NCI-H510A (cell line): ENCODE results near the gene LRRC36.

Experiments used
- DNase-seq: peaks from one replicate; lab custom pipeline; 2025; lab: John Stamatoyannopoulos, UW

Gene LRRC36

GRCh38 chr16:67294171-67294757 is 32.4 kb upstream of the LRRC36 start:
- no peak for DNase-seq

- DNase-seq = no peak
Measured at GRCh38 chr16:67294938-67295361, 31.7 kb upstream of the LRRC36 start.

- no peak for DNase-seq
Measured at GRCh38 chr16:67296420-67296819, 30.2 kb upstream of the LRRC36 start.

- no peak for DNase-seq
Measured at GRCh38 chr16:67298277-67298676, 28.3 kb upstream of the LRRC36 start.

DNA sequence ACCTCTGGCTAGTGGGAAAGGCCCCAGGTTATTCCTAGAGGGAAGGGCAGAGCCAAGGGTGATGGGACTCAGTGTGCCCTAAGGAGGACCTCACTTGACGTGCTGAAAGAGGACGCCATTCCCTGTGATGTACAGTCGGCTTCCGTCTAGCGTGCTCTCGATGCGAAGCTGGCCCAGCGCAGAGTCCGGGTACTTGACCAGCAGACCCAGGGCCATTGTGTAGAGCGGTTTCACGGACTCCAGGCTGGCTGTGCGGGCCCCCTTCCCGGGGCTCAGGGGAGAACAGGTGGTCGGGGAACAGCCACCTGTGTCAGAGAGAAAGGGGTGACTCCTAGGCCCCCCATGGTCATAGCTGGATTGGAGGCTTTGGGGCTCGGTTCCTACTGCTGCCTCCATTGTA is 27.3 kb upstream of the LRRC36 start:
- DNase-seq = no peak

DNA sequence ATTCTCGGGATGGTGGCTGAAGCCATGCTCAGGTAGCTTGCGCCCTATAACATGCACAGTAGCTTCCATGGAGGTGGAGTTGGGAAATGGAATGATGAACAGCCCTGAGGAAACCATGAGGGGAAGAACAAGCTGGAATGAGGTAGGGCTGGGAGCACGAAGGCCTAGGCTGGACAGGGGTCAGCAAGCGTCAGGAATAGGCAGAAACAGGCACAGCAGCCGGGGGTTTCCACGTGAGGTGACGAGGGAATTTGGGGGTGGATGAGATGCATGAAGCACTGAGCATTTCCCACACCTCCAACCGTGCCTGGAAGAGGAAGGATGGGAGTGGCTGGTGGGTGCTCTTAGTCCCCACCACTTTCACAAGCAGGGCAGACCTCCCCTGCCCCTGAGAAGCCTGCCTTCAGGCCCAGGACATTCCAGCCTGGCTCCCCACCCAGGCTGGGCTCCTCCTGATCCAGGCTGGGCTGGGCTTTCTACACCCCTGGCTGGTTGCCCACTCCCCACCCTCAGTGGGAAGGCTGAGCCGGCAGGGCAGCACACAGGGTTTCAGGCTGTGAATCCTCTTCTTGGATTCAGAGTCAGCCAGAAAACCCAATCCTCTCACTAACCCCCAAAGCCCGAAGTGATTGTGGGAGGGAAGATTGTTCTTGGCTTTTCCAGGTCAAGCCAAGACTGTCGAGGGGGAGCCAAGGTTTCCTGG is 25.4 kb upstream of the LRRC36 start:
- no peak for DNase-seq

- DNase-seq = no peak
Measured at GRCh38 chr16:67302076-67302475, 24.5 kb upstream of the LRRC36 start.

GRCh38 chr16:67302970-67303369 is 23.6 kb upstream of the LRRC36 start:
- peak; percentile 31 for DNase-seq

DNA sequence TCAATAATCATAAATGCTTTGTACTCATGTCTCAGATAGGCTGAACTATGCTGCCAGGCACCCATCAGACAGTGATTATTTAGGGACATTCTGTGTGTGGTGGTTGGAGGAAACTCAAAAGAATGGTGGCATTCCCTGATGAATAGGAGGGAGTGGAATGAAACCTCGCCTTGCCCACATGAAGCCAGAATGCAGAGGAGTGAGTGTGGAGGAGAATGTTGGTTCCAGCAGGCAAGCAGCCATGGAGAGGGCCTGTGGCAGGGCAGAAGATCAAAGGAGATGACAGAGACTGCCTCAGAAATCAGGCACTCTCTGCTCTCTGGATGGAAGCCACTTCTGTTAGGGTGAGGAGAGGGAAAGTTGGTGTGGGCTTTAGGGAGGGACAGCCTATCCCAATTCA is 22.6 kb upstream of the LRRC36 start:
- DNase-seq = no peak

GRCh38 chr16:67305216-67306071 is 21.2 kb upstream of the LRRC36 start:
- no peak for DNase-seq

DNA sequence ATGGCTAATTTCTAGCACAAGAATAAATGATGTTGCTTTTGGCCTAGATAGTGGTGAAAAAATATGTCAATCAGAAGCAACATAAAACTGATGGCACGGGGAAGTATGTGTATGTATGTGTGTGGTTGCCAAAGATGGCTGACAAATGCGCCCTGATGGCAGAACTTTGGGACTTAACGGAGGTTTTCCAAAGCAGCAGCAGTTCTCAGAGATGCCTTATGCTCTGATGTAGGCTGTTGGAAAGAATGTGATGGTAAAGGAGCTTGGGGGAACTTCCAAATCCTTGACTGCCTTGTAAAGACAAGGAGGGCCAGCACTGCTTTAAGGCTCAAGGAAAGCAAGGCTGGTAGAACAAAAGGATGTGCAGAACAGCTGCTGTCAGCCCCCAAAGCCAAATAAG is 16.1 kb upstream of the LRRC36 start:
- DNase-seq = no peak

DNA sequence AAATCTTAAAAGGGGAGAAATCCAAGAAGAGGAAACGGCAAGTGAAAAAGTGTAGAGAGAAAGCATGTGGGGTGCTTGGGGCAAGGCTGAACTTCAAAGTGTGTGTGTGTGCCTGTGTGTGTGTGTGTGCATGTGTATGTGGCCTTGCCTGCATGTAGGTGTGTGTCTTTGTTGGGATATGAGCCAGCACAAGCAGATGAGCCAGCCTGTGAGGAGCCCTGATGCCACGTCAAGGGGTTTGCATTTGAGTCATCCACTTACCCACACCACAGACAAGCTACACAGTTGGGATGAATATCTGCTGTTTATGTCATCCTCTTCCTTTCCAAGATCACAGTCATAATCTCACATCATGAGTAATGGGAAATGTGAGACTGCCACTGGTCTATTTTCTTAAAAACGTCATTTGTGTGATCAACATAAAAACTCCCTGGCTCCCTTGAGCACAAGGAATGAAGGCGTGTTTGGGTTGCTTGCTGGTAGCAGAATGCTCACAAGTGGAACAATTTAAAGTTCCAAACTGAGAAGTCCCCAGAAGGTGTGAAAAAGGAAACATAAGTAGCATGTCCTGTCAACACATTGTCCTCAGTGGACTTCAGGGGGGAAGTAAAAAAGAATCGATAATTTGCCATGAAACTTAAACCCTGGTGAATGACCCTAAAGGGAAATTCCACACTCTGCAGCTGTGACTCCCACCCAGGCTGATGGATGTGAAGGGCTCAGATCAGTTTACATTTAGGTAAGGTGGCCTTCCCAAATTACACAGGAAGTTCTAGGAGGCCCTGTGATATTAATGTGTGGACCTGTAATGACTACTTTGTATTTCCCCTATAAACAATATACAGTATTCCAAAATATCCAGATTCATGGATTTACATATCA is 14.8 kb upstream of the LRRC36 start:
- DNase-seq = no peak

GRCh38 chr16:67312719-67313118 is 13.9 kb upstream of the LRRC36 start:
- DNase-seq = no peak

GRCh38 chr16:67317853-67318252 is 8.8 kb upstream of the LRRC36 start:
- DNase-seq = no peak

DNA sequence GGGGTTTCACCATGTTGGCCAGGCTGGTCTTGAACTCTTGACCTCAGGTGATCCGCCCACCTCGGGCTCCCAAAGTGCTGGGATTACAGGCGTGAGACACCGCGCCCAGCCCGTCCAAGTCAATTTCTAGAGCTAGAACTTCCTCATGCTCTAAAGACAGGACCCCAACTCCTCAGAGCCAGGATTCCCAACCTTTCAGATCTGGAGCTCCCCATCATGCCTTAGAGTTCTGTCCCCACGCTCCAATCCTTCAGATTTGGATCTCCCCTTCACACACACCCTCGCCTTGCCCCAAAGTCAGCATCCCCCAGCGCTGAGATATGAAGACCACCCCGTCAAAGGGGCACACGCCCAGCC is 522 bp upstream of the LRRC36 start:
- no peak for DNase-seq

GRCh38 chr16:67327743-67328142 is 1.1 kb downstream of the LRRC36 start:
- DNase-seq = no peak

DNA sequence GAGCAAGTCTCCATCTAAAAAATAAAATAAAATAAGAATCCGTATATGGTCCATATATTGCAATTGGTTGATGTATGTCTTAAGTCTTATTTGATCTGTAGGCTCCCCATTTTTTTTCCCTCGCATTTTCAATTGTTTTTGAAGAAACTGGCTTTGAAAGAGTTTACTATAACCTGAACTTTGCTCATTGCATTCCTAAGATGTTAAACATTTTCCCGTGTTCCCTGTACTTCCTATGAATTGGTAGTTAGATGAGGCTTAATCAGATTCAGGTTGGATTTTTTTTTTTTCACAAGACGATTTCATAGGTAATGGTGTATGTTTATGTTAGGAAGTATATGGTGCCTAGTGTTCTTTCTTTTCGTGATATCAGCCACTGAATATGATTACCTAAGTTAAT is 3.3 kb downstream of the LRRC36 start:
- DNase-seq = no peak

- no peak for DNase-seq
Measured at GRCh38 chr16:67333315-67333714, 6.7 kb downstream of the LRRC36 start.

DNA sequence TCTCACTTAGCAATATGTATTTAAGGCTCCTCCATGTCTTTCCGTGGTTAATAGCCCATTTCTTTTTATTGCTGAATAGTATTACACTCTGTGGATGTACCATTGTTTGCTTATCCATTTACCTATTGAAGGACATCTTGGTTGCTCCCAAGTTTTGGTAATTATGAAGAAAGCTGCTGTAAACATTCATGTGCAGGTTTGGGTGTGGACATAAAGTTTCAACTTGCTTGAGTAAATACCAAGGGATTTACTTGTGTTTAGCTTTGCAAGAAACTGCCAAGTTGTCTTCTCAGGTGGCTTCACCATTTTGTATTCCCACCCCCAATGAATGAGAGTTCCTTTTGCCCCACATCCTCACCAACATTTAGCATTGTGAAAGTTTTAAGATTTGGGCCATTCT is 9.5 kb downstream of the LRRC36 start:
- no peak for DNase-seq

DNA sequence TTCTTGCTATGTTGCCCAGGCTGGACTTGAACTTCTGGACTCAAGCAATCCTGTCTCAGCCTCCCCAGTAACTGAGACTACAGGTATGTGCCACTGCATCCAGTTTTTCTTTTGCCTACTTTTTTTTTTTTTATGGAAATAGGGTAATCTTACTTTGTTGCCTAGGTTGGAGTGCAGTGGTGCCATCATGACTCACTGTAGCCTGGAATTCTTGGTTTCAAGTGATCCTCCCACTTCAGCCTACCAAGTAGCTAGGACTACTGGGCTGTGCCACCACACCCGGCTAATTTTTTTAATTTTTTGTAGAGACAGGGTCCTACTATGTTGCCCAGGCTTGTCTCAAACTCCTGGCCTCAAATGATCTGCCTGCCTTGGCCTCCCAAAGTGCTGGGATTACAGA is 10.0 kb downstream of the LRRC36 start:
- no peak for DNase-seq

- DNase-seq = no peak
Measured at GRCh38 chr16:67339453-67339852, 12.8 kb downstream of the LRRC36 start.

- no peak for DNase-seq
Measured at GRCh38 chr16:67341250-67341649, 14.6 kb downstream of the LRRC36 start.
